Measurements from ENCODE around the gene FRAS1. TPM values are rescaled to one million over a fixed set of nuclear protein-coding genes. Genes with fewer than 3 reads are reported as not detected.

Gene FRAS1
- total and polyA plus RNA-seq, 11 donors: 0.57 to 13.4 (median 3.2) TPM

- no peak for TF ChIP-seq POLR2A (IDR thresholded peaks at IDR 0.05)
- TF ChIP-seq, protein P1, sequence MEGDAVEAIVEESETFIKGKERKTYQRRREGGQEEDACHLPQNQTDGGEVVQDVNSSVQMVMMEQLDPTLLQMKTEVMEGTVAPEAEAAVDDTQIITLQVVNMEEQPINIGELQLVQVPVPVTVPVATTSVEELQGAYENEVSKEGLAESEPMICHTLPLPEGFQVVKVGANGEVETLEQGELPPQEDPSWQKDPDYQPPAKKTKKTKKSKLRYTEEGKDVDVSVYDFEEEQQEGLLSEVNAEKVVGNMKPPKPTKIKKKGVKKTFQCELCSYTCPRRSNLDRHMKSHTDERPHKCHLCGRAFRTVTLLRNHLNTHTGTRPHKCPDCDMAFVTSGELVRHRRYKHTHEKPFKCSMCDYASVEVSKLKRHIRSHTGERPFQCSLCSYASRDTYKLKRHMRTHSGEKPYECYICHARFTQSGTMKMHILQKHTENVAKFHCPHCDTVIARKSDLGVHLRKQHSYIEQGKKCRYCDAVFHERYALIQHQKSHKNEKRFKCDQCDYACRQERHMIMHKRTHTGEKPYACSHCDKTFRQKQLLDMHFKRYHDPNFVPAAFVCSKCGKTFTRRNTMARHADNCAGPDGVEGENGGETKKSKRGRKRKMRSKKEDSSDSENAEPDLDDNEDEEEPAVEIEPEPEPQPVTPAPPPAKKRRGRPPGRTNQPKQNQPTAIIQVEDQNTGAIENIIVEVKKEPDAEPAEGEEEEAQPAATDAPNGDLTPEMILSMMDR (IDR thresholded peaks at IDR 0.05): no peak
- Histone ChIP-seq H3K9me3 (no peaks in the 10 kb centered on the region), H3K36me3 (no peaks in the 10 kb centered on the region), H3K4me3 (no peak overlapping the region), H3K27ac (no peak overlapping the region), H3K27me3 (no peaks in the 10 kb centered on the region), H3K4me1 (no peaks in the 10 kb centered on the region)
- WGBS, 4 donors: 78 to 89% (median 85%) methylated on average over 2 of the region's 2 CpGs
- ATAC-seq (no peak), DNase-seq (no peak)
- intact Hi-C loops (cut with DNase I): no loop called here
Measured at GRCh38 chr4:78439328-78439727, 382.2 kb downstream of the FRAS1 start.

GRCh38 chr4:78441756-78442155 is 384.6 kb downstream of the FRAS1 start:
- no peaks in the 10 kb centered on the region for H3K27me3 ChIP-seq
- intact Hi-C loops (cut with DNase I): no loop called here
- no peak for ATAC-seq
- H3K4me3 ChIP-seq: no peak overlapping the region
- 74 to 83% (median 81%) methylated on average over 2 of the region's 2 CpGs for WGBS, 4 donors
- TF ChIP-seq, protein P1 (IDR thresholded peaks at IDR 0.05): no peak
- no peak for TF ChIP-seq POLR2A (IDR thresholded peaks at IDR 0.05)
- no peak for DNase-seq
- H3K27ac ChIP-seq: no peak overlapping the region
- no peaks in the 10 kb centered on the region for H3K36me3 ChIP-seq
- no peaks in the 10 kb centered on the region for H3K4me1 ChIP-seq
- no peaks in the 10 kb centered on the region for H3K9me3 ChIP-seq

- no peaks in the 10 kb centered on the region for H3K36me3 ChIP-seq
- DNase-seq (no peak), ATAC-seq (no peak)
- no peaks in the 10 kb centered on the region for H3K9me3 ChIP-seq
- no peak for TF ChIP-seq POLR2A (IDR thresholded peaks at IDR 0.05)
- TF ChIP-seq, protein P1 (IDR thresholded peaks at IDR 0.05): no peak
- WGBS, 4 donors: 65 to 79% (median 74%) methylated on average over 5 of the region's 5 CpGs
- no peak overlapping the region for H3K27ac ChIP-seq
- no peak overlapping the region for H3K4me3 ChIP-seq
- H3K4me1 ChIP-seq: no peaks in the 10 kb centered on the region
- no peaks in the 10 kb centered on the region for H3K27me3 ChIP-seq
- intact Hi-C loops (cut with DNase I): no loop called here
Measured at GRCh38 chr4:78446619-78447018, 389.5 kb downstream of the FRAS1 start.

DNA sequence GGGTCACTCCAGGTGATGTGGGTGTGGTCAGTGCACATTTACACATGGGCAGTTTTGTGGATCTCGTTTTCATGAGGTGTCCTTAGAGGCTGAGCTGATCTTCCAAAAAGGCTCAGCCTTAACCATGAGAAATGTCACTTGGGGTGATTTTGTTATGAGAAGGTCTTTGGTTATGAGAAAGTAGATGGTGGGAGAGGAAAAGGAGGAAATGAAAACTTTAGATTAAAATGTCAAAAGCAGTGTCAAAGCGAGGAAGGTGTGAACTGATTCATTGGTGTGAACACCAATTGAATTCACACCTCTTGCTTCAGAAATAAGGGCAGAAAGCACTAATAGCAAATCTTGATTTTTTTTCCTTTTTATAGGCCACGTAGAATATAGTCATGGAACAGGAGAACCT is 394.3 kb downstream of the FRAS1 start:
- DNase-seq: no peak
- 62 to 80% (median 74%) methylated on average over 3 of the region's 3 CpGs for WGBS, 4 donors
- no peaks in the 10 kb centered on the region for H3K9me3 ChIP-seq
- no peaks in the 10 kb centered on the region for H3K36me3 ChIP-seq
- no peak overlapping the region for H3K4me3 ChIP-seq
- no peak for ATAC-seq
- no peak for TF ChIP-seq POLR2A (IDR thresholded peaks at IDR 0.05)
- TF ChIP-seq, protein P1 (IDR thresholded peaks at IDR 0.05): no peak
- intact Hi-C loops (cut with DNase I): no loop called here
- H3K4me1 ChIP-seq: no peaks in the 10 kb centered on the region
- H3K27ac ChIP-seq: no peak overlapping the region
- H3K27me3 ChIP-seq: no peaks in the 10 kb centered on the region

All from heart left ventricle (tissue), 16 donors.